ENCODE data around the gene ATP5MG. TPM values are rescaled to one million over a fixed set of nuclear protein-coding genes. Genes with fewer than 3 reads are reported as not detected.

The ATP5MG gene
- total RNA-seq, 2 experiments from 2014 or later, result 222 to 294 TPM

DNA sequence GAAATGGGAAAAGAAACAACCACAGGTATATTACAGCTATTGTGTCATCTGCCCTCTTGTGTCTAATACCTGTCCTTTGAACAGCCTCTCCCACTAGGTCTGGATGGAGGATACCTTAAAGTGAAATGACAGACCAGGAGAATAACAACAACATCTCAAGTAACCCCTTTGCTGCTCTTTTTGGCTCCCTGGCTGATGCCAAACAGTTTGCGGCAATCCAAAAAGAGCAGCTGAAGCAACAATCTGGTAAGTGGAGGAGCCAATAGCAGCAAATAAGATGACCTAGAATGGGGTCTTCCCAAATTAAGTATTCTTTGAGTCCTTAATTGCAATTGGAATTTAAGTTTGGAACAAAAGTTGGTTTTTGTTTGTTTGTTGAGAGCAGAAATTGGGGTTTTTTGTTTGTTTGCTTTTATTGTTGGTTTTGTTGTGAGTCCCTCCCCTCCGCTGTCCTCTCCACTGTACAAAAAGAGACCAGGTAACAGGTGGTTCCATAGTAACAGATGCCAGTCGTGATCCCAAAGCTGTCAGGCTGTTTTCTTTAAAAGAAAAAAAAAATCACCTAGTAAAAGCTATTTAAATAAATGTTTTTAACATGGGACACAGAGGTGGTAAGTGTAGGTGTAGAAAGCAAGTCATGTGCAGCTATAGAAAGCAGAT, 36.3 kb upstream of the ATP5MG start:
- no peak overlapping the region for H3K4me3 ChIP-seq (ENCODE audit: low read depth, low read length, poor library complexity, severe bottlenecking)
- no peak for TF ChIP-seq EZH2phosphoT487 (IDR thresholded peaks at IDR 0.05; ENCODE audit: borderline replicate concordance, low read depth, low read length)
- TF ChIP-seq CTCF (conservative IDR thresholded peaks at IDR 0.05; ENCODE audit: low read length), result no peak
- CTCF ChIA-PET (ENCODE audit: unreplicated experiment), result no interaction called here
- no peak overlapping the region for H3K4me2 ChIP-seq (ENCODE audit: low read length)
- no peaks in the 10 kb centered on the region for H3K9me2 ChIP-seq (ENCODE audit: insufficient read depth, low read length)
- POLR2A ChIA-PET, result interaction anchor here (0.5 to 1.9 kb wide), 5 partner anchors 8 to 183 kb away, joined by 4 to 8 read pairs (median 4); no protein-coding TSS in a partner anchor
- peaks cover 74% of the 10 kb centered on the region for H3K36me3 ChIP-seq (ENCODE audit: insufficient read depth, low read length)
- H2AFZ ChIP-seq (ENCODE audit: low read length), result no peak overlapping the region
- intact Hi-C loops (cut with micrococcal nuclease; ENCODE audit: unreplicated experiment), result loop anchor here (5.0 kb wide), 1 partner anchor 72 kb away; the partner anchor contains the start of gene KMT2A
- no peaks in the 10 kb centered on the region for H3K9me3 ChIP-seq (ENCODE audit: low read length)
- no peak for DNase-seq (ENCODE audit: low spot score)
- peaks cover 12% of the 10 kb centered on the region for H3K4me1 ChIP-seq (ENCODE audit: insufficient read depth, low read length, poor library complexity, severe bottlenecking)
- H3K79me2 ChIP-seq (ENCODE audit: insufficient read depth, low read depth, low read length), result peaks cover 44% of the 10 kb centered on the region
- no peaks in the 10 kb centered on the region for H4K20me1 ChIP-seq (ENCODE audit: insufficient read depth, low read length)
- no TSS peak for BruUV-seq (replicated peaks)
- H3K27ac ChIP-seq (ENCODE audit: low read depth, low read length, poor library complexity, severe bottlenecking), result no peak overlapping the region

- no TSS peak for BruUV-seq (replicated peaks)
- CTCF ChIA-PET (ENCODE audit: unreplicated experiment), result interaction anchor here (0.6 kb wide), 1 partner anchor 185 kb away, joined by 3 read pairs; no protein-coding TSS in a partner anchor
These were observed 35.1 kb upstream of the ATP5MG start for GRCh38 chr11:118366287-118366686.

More at GRCh38 chr11:118366287-118366686, 35.1 kb upstream of the ATP5MG start:
- H3K9me3 ChIP-seq (ENCODE audit: low read length), result no peaks in the 10 kb centered on the region
- intact Hi-C loops (cut with micrococcal nuclease; ENCODE audit: unreplicated experiment), result no loop called here
- no peak overlapping the region for H2AFZ ChIP-seq (ENCODE audit: low read length)
- no peaks in the 10 kb centered on the region for H4K20me1 ChIP-seq (ENCODE audit: insufficient read depth, low read length)
- H3K27ac ChIP-seq (ENCODE audit: low read depth, low read length, poor library complexity, severe bottlenecking), result no peak overlapping the region
- peaks cover 32% of the 10 kb centered on the region for H3K79me2 ChIP-seq (ENCODE audit: insufficient read depth, low read depth, low read length)
- no peaks in the 10 kb centered on the region for H3K9me2 ChIP-seq (ENCODE audit: insufficient read depth, low read length)
- no peak overlapping the region for H3K4me3 ChIP-seq (ENCODE audit: low read depth, low read length, poor library complexity, severe bottlenecking)
- POLR2A ChIA-PET, result interaction anchor here (1.9 kb wide), 1 partner anchor 9 kb away, joined by 8 read pairs; no protein-coding TSS in a partner anchor
- H3K36me3 ChIP-seq (ENCODE audit: insufficient read depth, low read length), result peaks cover 86% of the 10 kb centered on the region
- DNase-seq (ENCODE audit: low spot score), result no peak
- H3K4me1 ChIP-seq (ENCODE audit: insufficient read depth, low read length, poor library complexity, severe bottlenecking), result no peaks in the 10 kb centered on the region
- H3K4me2 ChIP-seq (ENCODE audit: low read length), result no peak overlapping the region
- TF ChIP-seq CTCF (conservative IDR thresholded peaks at IDR 0.05; ENCODE audit: low read length) (no peak), EZH2phosphoT487 (IDR thresholded peaks at IDR 0.05; ENCODE audit: borderline replicate concordance, low read depth, low read length) (no peak)

Measured in OCI-LY7 (cell line).